K562 (cell line): ENCODE results near the gene HOXB3.

Source experiments
- CHD2 ChIP-seq: IDR thresholded peaks from 2 replicates; pipeline ENCODE4 v1.6.1; 2011; ENCODE audit warnings: low read depth, low read length
- CTCF ChIP-seq, 3 experiments: IDR thresholded peaks in 2 of 3; conservative IDR thresholded peaks in 1 of 3; 2 replicates each; pipeline ENCODE4 v1.5.1; 2011 to 2012; ENCODE audit warnings: low read length in 3 of 3, mild to moderate bottlenecking in 3 of 3, control low read depth in 2 of 3, improper control_type of control experiment in 1 of 3, inconsistent platforms in 1 of 3, low read depth in 1 of 3, mixed read lengths in 1 of 3, moderate library complexity in 1 of 3; ENCODE audit not compliant: insufficient read depth in 2 of 3
- KLF1 ChIP-seq: fragments of 450-650 bp; IDR thresholded peaks from 2 replicates; pipeline ENCODE4 v1.6.1; 2016; ENCODE audit warnings: missing genetic modification characterization, missing compliant biosample characterization
- MXI1 ChIP-seq: IDR thresholded peaks from 2 replicates; pipeline ENCODE4 v1.6.1; 2011; ENCODE audit warnings: low read depth, mild to moderate bottlenecking, improper control_type of control experiment, low read length
- ZZZ3 ChIP-seq: fragments of 450-650 bp; IDR thresholded peaks from 2 replicates; pipeline ENCODE4 v1.6.1; 2016; ENCODE audit warnings: antibody characterized with exemption, mild to moderate bottlenecking, moderate library complexity

- TF ChIP-seq ZZZ3 (no peak), CHD2 (no peak), MXI1 (no peak), KLF1 (no peak), CTCF (IDR thresholded peaks at IDR 0.05 in 2 of 3, conservative IDR thresholded peaks at IDR 0.05 in 1 of 3; ENCODE audit: insufficient read depth in 2 of 3, low read depth in 1 of 3, low read length in 3 of 3) (no peak)
These were observed 87.1 kb downstream of the HOXB3 start for GRCh38 chr17:48502901-48503300.
